K562 (cell line): ENCODE measurements around the gene SUOX. TPM values are rescaled to one million over a fixed set of nuclear protein-coding genes. Genes with fewer than 3 reads are reported as not detected.
A peak's percentile ranks its signal among the peaks of the same experiment; 100 is the strongest.

Experiments used
- AFF4 ChIP-seq: sonication (generic); formaldehyde crosslinking; IDR thresholded peaks from 2 replicates; pipeline ENCODE4 v1.8.0; 2023; ENCODE audit warnings: mild to moderate bottlenecking, missing genetic modification reagents
- ETV5 ChIP-seq: sonication (generic); formaldehyde crosslinking; IDR thresholded peaks from 2 replicates; pipeline ENCODE4 v1.4.0; 2020; ENCODE audit warnings: low read depth, mild to moderate bottlenecking, missing genetic modification reagents
- NFXL1 ChIP-seq: fragments of 450-650 bp; formaldehyde crosslinking; IDR thresholded peaks from 2 replicates; pipeline ENCODE4 v1.4.0; 2021; ENCODE audit warnings: mild to moderate bottlenecking
- SMARCA4 ChIP-seq: fragments of 450-650 bp; IDR thresholded peaks from 2 replicates; pipeline ENCODE4 v1.6.1; 2016
- SMARCE1 ChIP-seq: fragments of 450-650 bp; IDR thresholded peaks from 2 replicates; pipeline ENCODE4 v1.7.1; 2016; ENCODE audit warnings: mild to moderate bottlenecking
- SRF ChIP-seq, 2 experiments: fragments of 250-450, 450-650 bp in 1 of 2; sonication (Bioruptor Pico) in 1 of 2; sonication (generic) in 1 of 2; formaldehyde crosslinking; IDR thresholded peaks; 2 replicates each; pipeline versions ENCODE4 v1.5.0 to v1.5.1; 2020 to 2022; ENCODE audit warnings: mild to moderate bottlenecking in 1 of 2, missing genetic modification reagents in 1 of 2
- VEZF1 ChIP-seq: fragments of 200-800 bp; sonication (Bioruptor generic); IDR thresholded peaks from 2 replicates; pipeline ENCODE4 v1.6.1; 2017; ENCODE audit warnings: missing genetic modification characterization, missing compliant biosample characterization
- ZNF589 ChIP-seq: fragments of 200-800 bp; sonication (Bioruptor generic); IDR thresholded peaks from 2 replicates; pipeline ENCODE4 v1.6.1; 2016; ENCODE audit warnings: low read depth, missing genetic modification characterization, missing compliant biosample characterization
- polyA plus RNA-seq, 8 experiments: library from polyadenylated mRNA; depleted of rRNA in 4 of 8; stranded (reverse) in 5 of 8; unstranded in 3 of 8; fragments of >200 nt; fragmentation: Nextera tagmentation in 2 of 8; fragmentation: Illumina TruSeq in 1 of 8; extraction: Ambion mirVana in 2 of 8; extraction: Trizol in 1 of 8; gene quantifications; 2 replicates each; pipeline versions ENCODE4 v1.2.1 to v1.2.3, GENCODE V29; 2011 to 2014; ENCODE audit warnings: inconsistent platforms in 1 of 8, missing spikeins in 1 of 8
- total RNA-seq, 7 experiments: library from RNA; depleted of rRNA in 6 of 7; stranded (reverse); fragments of >200 nt in 6 of 7; fragmentation: Illumina TruSeq in 2 of 7; extraction: Trizol in 2 of 7; gene quantifications; 2 replicates each; pipeline versions ENCODE4 v1.2.1 to v1.2.3, GENCODE V29; 2011 to 2021; ENCODE audit warnings: low replicate concordance in 1 of 7
- TF ChIP-seq, protein P1 (sequence below), 2 experiments: fragments of 450-650 bp in 1 of 2; sonication (generic) in 1 of 2; formaldehyde crosslinking in 1 of 2; IDR thresholded peaks; 2 replicates each; pipeline versions ENCODE4 v1.7.1 to v1.9.0; 2016 to 2022; ENCODE audit warnings: inconsistent platforms in 1 of 2, mild to moderate bottlenecking in 1 of 2, missing genetic modification reagents in 1 of 2
- TF ChIP-seq, protein P2 (sequence below): fragments of 450-650 bp; formaldehyde crosslinking; IDR thresholded peaks from 2 replicates; pipeline ENCODE4 v1.4.0; 2020; ENCODE audit warnings: mild to moderate bottlenecking, moderate library complexity

SUOX gene
- total and polyA plus RNA-seq, 9 of the 15 experiments (the other 6 are each of a cell fraction or from before 2014, with no cell fraction given): 9.2 to 39.7 (median 25.4) TPM

- TF ChIP-seq, protein P1, sequence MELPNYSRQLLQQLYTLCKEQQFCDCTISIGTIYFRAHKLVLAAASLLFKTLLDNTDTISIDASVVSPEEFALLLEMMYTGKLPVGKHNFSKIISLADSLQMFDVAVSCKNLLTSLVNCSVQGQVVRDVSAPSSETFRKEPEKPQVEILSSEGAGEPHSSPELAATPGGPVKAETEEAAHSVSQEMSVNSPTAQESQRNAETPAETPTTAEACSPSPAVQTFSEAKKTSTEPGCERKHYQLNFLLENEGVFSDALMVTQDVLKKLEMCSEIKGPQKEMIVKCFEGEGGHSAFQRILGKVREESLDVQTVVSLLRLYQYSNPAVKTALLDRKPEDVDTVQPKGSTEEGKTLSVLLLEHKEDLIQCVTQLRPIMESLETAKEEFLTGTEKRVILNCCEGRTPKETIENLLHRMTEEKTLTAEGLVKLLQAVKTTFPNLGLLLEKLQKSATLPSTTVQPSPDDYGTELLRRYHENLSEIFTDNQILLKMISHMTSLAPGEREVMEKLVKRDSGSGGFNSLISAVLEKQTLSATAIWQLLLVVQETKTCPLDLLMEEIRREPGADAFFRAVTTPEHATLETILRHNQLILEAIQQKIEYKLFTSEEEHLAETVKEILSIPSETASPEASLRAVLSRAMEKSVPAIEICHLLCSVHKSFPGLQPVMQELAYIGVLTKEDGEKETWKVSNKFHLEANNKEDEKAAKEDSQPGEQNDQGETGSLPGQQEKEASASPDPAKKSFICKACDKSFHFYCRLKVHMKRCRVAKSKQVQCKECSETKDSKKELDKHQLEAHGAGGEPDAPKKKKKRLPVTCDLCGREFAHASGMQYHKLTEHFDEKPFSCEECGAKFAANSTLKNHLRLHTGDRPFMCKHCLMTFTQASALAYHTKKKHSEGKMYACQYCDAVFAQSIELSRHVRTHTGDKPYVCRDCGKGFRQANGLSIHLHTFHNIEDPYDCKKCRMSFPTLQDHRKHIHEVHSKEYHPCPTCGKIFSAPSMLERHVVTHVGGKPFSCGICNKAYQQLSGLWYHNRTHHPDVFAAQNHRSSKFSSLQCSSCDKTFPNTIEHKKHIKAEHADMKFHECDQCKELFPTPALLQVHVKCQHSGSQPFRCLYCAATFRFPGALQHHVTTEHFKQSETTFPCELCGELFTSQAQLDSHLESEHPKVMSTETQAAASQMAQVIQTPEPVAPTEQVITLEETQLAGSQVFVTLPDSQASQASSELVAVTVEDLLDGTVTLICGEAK (IDR thresholded peaks at IDR 0.05): 0 out of 2 replicates have a peak, but pooled peaks have one; percentile 29
- TF ChIP-seq, protein P1 (CRISPR knock-in tag; IDR thresholded peaks at IDR 0.05): no peak
- 0 out of 2 replicates have a peak, but pooled peaks have one; percentile 10 for TF ChIP-seq SMARCA4
- TF ChIP-seq NFXL1 (CRISPR knock-in tag): no peak
- 0 out of 2 replicates have a peak, but pooled peaks have one; percentile 13 for TF ChIP-seq AFF4
- peak; percentile 2; the same call in 1 of the 2 replicates for TF ChIP-seq ZNF589 (CRISPR knock-in tag)
- TF ChIP-seq, protein P2, sequence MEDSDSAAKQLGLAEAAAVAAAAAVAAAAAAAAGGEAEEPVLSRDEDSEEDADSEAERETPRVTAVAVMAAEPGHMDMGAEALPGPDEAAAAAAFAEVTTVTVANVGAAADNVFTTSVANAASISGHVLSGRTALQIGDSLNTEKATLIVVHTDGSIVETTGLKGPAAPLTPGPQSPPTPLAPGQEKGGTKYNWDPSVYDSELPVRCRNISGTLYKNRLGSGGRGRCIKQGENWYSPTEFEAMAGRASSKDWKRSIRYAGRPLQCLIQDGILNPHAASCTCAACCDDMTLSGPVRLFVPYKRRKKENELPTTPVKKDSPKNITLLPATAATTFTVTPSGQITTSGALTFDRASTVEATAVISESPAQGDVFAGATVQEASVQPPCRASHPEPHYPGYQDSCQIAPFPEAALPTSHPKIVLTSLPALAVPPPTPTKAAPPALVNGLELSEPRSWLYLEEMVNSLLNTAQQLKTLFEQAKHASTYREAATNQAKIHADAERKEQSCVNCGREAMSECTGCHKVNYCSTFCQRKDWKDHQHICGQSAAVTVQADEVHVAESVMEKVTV: 0 out of 2 replicates have a peak, but pooled peaks have one; percentile 20
- TF ChIP-seq ETV5 (CRISPR knock-in tag): no peak
- TF ChIP-seq VEZF1 (CRISPR knock-in tag): no peak
- peak; percentile 9; the same call in 1 of the 2 replicates for TF ChIP-seq SMARCE1
- TF ChIP-seq SRF (CRISPR knock-in tag; IDR thresholded peaks at IDR 0.05): 0 out of 4 replicates have a peak, but pooled peaks of 1 of the 2 experiments have one; percentile 8
Observed at GRCh38 chr12:56040963-56041551, 44.0 kb downstream of the SUOX start (continued).
